GM19328 (cell line): Measurements from ENCODE around the gene SCAPER.

Source experiments
- ATAC-seq: cut with Tn5 transposase; IDR thresholded peaks from one replicate; pipeline ENCODE4 v1.9.1; 2021; ENCODE audit warnings: mild to moderate bottlenecking, moderate library complexity; ENCODE audit not compliant: unreplicated experiment

SCAPER gene

GRCh38 chr15:76684002-76684401, 221.1 kb downstream of the SCAPER start:
- no peak for ATAC-seq

GRCh38 chr15:76682833-76683232, 222.3 kb downstream of the SCAPER start:
- no peak for ATAC-seq

GRCh38 chr15:76682259-76682658, 222.9 kb downstream of the SCAPER start:
- ATAC-seq: no peak

GRCh38 chr15:76678766-76679165, 226.4 kb downstream of the SCAPER start:
- ATAC-seq: no peak

- ATAC-seq: no peak
Measured at GRCh38 chr15:76674883-76675282, 230.3 kb downstream of the SCAPER start.

- ATAC-seq: no peak
Measured at GRCh38 chr15:76669521-76670207, 235.5 kb downstream of the SCAPER start.

- ATAC-seq: no peak
Measured at GRCh38 chr15:76668900-76669299, 236.2 kb downstream of the SCAPER start.

- ATAC-seq: no peak
Measured at GRCh38 chr15:76667943-76668715, 237.0 kb downstream of the SCAPER start.

- no peak for ATAC-seq
Measured at GRCh38 chr15:76664895-76665294, 240.2 kb downstream of the SCAPER start.

GRCh38 chr15:76664411-76664810, 240.7 kb downstream of the SCAPER start:
- ATAC-seq: no peak

GRCh38 chr15:76663529-76663928, 241.6 kb downstream of the SCAPER start:
- no peak for ATAC-seq

- no peak for ATAC-seq
Measured at GRCh38 chr15:76648732-76649444, 256.3 kb downstream of the SCAPER start.

GRCh38 chr15:76647612-76648011, 257.5 kb downstream of the SCAPER start:
- no peak for ATAC-seq

GRCh38 chr15:76644646-76645045, 260.5 kb downstream of the SCAPER start:
- no peak for ATAC-seq

- ATAC-seq: no peak
Measured at GRCh38 chr15:76642671-76643070, 262.5 kb downstream of the SCAPER start.

GRCh38 chr15:76637166-76637565, 268.0 kb downstream of the SCAPER start:
- ATAC-seq: no peak

- no peak for ATAC-seq
Measured at GRCh38 chr15:76636059-76636458, 269.1 kb downstream of the SCAPER start.

GRCh38 chr15:76626611-76627010, 278.5 kb downstream of the SCAPER start:
- no peak for ATAC-seq

- no peak for ATAC-seq
Measured at GRCh38 chr15:76625267-76625666, 279.9 kb downstream of the SCAPER start.

- ATAC-seq: no peak
Measured at GRCh38 chr15:76614725-76615124, 290.4 kb downstream of the SCAPER start.

GRCh38 chr15:76588811-76589747, 316.1 kb downstream of the SCAPER start:
- ATAC-seq: no peak
